DOHH2 (cell line): ENCODE data around the gene EPB41L2.

Source experiments
- H3F3A ChIP-seq: fragments of 200-600 bp; sonication (generic), shearing (Covaris generic); 2 replicates; pipeline ENCODE4 v1.6.0; 2016; ENCODE audit warnings: antibody characterized with exemption, mild to moderate bottlenecking; ENCODE audit not compliant: control insufficient read depth, insufficient read depth
- H3K27ac ChIP-seq: fragments of 200-600 bp; sonication (generic); 2 replicates; pipeline ENCODE4 v1.5.1; 2014; ENCODE audit warnings: low read depth, mild to moderate bottlenecking, low read length, moderate library complexity
- H3K27me3 ChIP-seq: fragments of 200-600 bp; sonication (generic); 2 replicates; pipeline ENCODE4 v1.6.1; 2014; ENCODE audit warnings: mild to moderate bottlenecking, low read length, mixed read lengths; ENCODE audit not compliant: control insufficient read depth
- H3K36me3 ChIP-seq: fragments of 200-600 bp; sonication (generic); 2 replicates; pipeline ENCODE4 v1.6.1; 2014; ENCODE audit warnings: mild to moderate bottlenecking, low read length, moderate library complexity, mixed read lengths; ENCODE audit not compliant: control insufficient read depth
- H3K4me1 ChIP-seq: fragments of 200-600 bp; sonication (generic); 2 replicates; pipeline ENCODE4 v1.6.1; 2014; ENCODE audit warnings: mild to moderate bottlenecking, low read length, mixed read lengths; ENCODE audit not compliant: control insufficient read depth
- H3K4me2 ChIP-seq: fragments of 200-600 bp; sonication (generic); 2 replicates; pipeline ENCODE4 v1.6.0; 2014; ENCODE audit warnings: mild to moderate bottlenecking, low read length, moderate library complexity
- H3K4me3 ChIP-seq: fragments of 200-600 bp; sonication (generic); 2 replicates; pipeline ENCODE4 v1.5.1; 2014; ENCODE audit warnings: mild to moderate bottlenecking, low read length, mixed read lengths
- H3K79me2 ChIP-seq: fragments of 200-600 bp; sonication (generic); 2 replicates; pipeline ENCODE4 v1.6.1; 2014; ENCODE audit warnings: mild to moderate bottlenecking, low read length, mixed read lengths; ENCODE audit not compliant: control insufficient read depth
- H3K9me2 ChIP-seq: fragments of 200-600 bp; sonication (generic); replicated peaks from 2 replicates; pipeline ENCODE4 v1.6.1; 2014; ENCODE audit warnings: mild to moderate bottlenecking, low read length, mixed read lengths; ENCODE audit not compliant: control insufficient read depth
- H3K9me3 ChIP-seq: fragments of 200-600 bp; sonication (generic); 2 replicates; pipeline ENCODE4 v1.6.1; 2014; ENCODE audit warnings: antibody characterized with exemption, low read length, mixed read lengths; ENCODE audit not compliant: control insufficient read depth, insufficient read depth
- H4K20me1 ChIP-seq: fragments of 200-600 bp; sonication (generic); 2 replicates; pipeline ENCODE4 v1.6.0; 2014; ENCODE audit warnings: low read depth, mild to moderate bottlenecking, antibody characterized with exemption, low read length, moderate library complexity; ENCODE audit not compliant: control insufficient read depth, insufficient read depth
- CTCF ChIP-seq: fragments of 200-600 bp; sonication (generic); IDR thresholded peaks from one replicate; pipeline ENCODE4 v1.5.1; 2014; ENCODE audit warnings: antibody characterized with exemption, mild to moderate bottlenecking, low read depth, low read length; ENCODE audit not compliant: poor library complexity, severe bottlenecking
- EZH2phosphoT487 ChIP-seq: fragments of 200-600 bp; sonication (generic); IDR thresholded peaks from 2 replicates; pipeline ENCODE4 v1.6.1; 2017; ENCODE audit warnings: borderline replicate concordance, mild to moderate bottlenecking, antibody characterized with exemption, low read length, moderate library complexity, mixed read lengths

EPB41L2 gene

GRCh38 chr6:130913120-130913519, 149.9 kb downstream of the EPB41L2 start:
- Histone ChIP-seq H3K36me3 (peaks cover 5% of the 10 kb centered on the region; the same call in 1 of the 2 replicates), H3K9me2 (no peaks in the 10 kb centered on the region), H3F3A (no peaks in the 10 kb centered on the region), H3K4me2 (no peak overlapping the region), H3K4me3 (no peak overlapping the region), H3K79me2 (0 out of 2 replicates have a peak, but pooled peaks cover 8% of the 10 kb centered on the region), H3K27me3 (no peaks in the 10 kb centered on the region), H3K27ac (no peak overlapping the region), H4K20me1 (no peaks in the 10 kb centered on the region), H3K4me1 (peaks cover 4% of the 10 kb centered on the region; the same call in 1 of the 2 replicates), H3K9me3 (no peaks in the 10 kb centered on the region)
- TF ChIP-seq CTCF (no peak), EZH2phosphoT487 (no peak)

GRCh38 chr6:130912434-130912833, 150.6 kb downstream of the EPB41L2 start:
- no peak overlapping the region for H3K27ac ChIP-seq
- no peak overlapping the region for H3K4me3 ChIP-seq
- H4K20me1 ChIP-seq: no peaks in the 10 kb centered on the region
- H3K36me3 ChIP-seq: peaks cover 5% of the 10 kb centered on the region; the same call in 1 of the 2 replicates
- no peaks in the 10 kb centered on the region for H3F3A ChIP-seq
- H3K27me3 ChIP-seq: no peaks in the 10 kb centered on the region
- no peaks in the 10 kb centered on the region for H3K9me3 ChIP-seq
- no peak overlapping the region for H3K4me2 ChIP-seq
- no peak for TF ChIP-seq CTCF
- no peak for TF ChIP-seq EZH2phosphoT487
- peaks cover 4% of the 10 kb centered on the region; the same call in 1 of the 2 replicates for H3K4me1 ChIP-seq
- H3K79me2 ChIP-seq: 0 out of 2 replicates have a peak, but pooled peaks cover 8% of the 10 kb centered on the region
- no peaks in the 10 kb centered on the region for H3K9me2 ChIP-seq

GRCh38 chr6:130908958-130909357, 154.1 kb downstream of the EPB41L2 start:
- TF ChIP-seq EZH2phosphoT487 (no peak), CTCF (no peak)
- Histone ChIP-seq H3K4me1 (peaks cover 4% of the 10 kb centered on the region; the same call in 1 of the 2 replicates), H4K20me1 (no peaks in the 10 kb centered on the region), H3K9me3 (no peaks in the 10 kb centered on the region), H3K79me2 (0 out of 2 replicates have a peak, but pooled peaks cover 8% of the 10 kb centered on the region), H3K36me3 (peaks cover 2% of the 10 kb centered on the region; the same call in 1 of the 2 replicates), H3K4me2 (no peak overlapping the region), H3K27ac (no peak overlapping the region), H3F3A (no peaks in the 10 kb centered on the region), H3K4me3 (no peak overlapping the region), H3K27me3 (no peaks in the 10 kb centered on the region), H3K9me2 (no peaks in the 10 kb centered on the region)
